Stimulated activated CD8-positive, alpha-beta memory T cell treated with anti-CD3 and anti-CD28 coated beads, Interleukin-2, amount 100 ng/mL, for 48 hours (primary cell): ENCODE results near the gene MBNL2.

ENCODE experiments used
- DNase-seq, 2 donors: peaks; one replicate each; pipeline ENCODE4 v3.0.0-alpha.2; 2020; ENCODE audit warnings: low read depth in 2 of 2

MBNL2 gene

DNA sequence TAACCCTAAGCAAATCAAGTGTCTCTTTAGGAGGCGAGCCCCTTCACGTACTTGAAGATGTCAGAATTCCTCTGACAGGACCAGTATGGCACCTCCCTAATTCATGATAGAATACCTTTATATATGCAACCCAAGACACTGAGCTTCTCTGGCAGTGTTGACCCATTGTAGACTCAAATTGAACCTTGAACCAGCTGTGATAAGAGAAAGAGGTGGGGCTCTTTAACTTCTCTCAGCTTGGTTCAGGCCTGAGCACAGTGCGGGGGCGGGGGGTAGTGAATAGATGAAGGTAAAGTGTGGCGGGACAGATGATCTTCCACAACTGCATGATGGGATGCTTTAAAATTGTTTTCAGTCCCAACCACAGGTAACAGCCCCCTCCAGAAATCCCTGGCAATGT, 12.1 kb downstream of the MBNL2 start:
- no peak for DNase-seq

DNA sequence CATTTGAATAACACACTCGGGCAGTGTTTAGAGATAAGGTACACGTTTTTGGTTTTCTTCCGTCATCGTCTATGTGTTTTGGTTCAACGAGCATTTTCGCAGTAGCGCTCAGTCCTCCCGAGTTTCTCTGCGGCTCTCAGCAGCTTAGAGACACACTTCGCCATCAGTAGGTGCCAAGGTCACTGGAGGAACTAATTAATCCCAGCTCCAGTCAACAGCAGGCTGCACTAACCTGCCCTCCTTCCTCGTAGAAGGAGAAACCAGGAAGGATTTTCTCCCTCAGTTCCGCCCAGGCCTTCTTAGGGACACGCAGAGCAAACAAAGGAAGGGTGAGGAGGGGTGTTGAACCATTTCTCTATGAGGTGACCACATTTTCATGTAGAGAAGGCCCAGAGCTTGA, 12.6 kb downstream of the MBNL2 start:
- DNase-seq: no peak

DNA sequence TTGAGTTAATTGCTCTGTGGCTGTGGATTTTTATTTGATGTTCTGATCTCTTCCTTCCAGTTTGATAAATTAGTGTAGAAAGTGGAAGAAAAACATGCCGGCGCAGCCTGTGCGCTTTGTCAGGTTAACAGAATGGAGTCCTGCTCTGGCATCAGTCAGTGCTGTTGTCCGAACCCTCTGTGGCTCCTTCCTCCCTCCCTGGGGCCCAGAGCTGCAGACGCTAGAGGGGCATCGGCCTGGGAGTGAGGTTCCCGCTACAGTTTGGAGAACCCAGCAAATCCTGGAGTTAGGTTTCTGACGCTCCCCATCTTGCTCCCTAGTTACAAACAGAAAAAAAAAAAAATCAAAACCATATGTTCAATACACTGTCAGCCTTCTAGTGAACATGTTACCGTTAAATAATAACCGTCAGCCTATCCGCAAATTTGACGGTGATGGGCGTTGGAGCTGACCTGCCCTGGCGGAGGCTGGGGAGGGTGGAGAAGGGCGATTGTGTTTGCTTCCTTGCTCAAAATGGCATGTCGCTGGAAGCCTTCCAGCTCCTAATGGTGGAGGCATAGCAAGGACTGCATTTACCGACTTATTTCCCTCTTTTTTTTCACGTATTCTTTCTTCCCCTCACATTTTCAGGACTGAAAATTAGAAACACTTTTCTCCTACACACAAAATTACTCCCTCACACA, 13.6 kb downstream of the MBNL2 start:
- DNase-seq: no peak

DNA sequence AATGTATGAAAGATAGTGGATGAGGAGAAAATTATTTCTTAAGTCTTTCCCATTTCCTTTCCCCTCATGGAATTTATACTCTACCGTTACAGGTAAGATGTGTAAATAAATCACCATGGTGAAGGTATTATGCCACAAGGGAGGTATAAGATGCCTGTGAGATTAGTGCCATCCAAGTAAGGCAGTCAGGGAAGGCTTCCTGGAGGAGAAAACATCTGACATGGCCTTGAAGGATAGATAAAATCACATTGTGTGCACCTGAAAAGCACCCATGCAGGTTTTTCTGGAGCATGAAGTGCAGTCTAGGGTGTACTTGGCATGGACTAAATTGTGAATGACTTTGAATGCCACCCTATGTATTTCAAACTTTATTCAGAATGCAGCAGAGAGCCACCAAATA, 15.3 kb downstream of the MBNL2 start:
- DNase-seq: no peak

DNA sequence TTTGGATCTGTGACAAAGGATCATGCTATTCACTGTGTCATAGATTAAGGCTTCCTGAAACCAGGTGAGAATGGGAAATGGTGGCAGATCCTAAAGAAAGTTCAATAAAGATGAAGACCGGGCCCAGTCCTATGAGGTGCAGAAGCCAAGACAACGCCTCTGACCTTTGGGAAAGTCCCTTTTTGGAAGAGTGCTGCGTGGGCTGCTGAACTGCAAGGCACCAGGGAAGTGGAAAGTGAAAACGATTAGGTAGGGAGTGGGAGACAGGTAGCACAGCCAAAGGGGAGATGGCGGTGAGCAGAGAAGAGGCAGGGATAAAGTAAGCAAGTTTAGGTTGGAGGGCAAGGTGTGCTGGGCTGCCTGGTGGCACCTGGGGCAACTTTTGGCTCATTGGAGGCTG, 16.3 kb downstream of the MBNL2 start:
- DNase-seq: no peak

DNA sequence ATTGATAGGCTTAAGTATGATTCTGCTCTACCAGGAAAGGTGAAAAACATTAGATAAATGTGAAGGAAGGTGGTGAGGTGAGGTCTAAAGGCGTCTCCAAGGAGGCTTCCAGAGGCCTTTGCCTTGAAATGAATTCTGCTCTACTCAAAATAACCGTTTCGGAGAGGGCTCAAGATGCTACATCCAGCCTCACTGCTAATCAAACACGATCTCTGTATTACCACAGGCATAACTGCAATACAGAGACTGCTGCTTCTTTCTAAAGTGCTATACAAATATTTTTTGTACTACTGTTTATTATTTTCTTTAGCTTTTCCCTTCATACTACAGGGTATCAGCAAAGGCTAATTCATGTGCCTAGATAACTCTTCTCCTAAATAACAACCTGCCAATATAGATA, 16.8 kb downstream of the MBNL2 start:
- DNase-seq: no peak

DNA sequence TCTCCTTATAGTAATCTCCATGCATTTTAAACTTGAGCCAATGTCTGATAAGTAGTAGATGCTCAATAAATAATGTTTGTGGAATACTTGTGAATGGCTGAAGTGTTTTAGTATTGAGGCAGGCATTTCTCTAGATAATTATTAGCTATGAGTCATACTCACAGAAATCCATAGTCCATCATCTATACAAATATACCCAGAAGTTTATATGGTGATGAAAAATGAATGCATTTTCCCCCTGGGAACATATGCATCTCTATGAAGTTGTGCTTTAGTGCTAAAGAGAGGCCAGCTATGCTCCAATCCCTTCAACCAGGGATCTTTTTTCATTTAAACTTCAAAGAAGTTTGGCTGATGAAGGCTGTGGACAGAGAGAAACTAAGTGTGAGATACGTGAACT, 17.2 kb downstream of the MBNL2 start:
- DNase-seq: no peak

DNA sequence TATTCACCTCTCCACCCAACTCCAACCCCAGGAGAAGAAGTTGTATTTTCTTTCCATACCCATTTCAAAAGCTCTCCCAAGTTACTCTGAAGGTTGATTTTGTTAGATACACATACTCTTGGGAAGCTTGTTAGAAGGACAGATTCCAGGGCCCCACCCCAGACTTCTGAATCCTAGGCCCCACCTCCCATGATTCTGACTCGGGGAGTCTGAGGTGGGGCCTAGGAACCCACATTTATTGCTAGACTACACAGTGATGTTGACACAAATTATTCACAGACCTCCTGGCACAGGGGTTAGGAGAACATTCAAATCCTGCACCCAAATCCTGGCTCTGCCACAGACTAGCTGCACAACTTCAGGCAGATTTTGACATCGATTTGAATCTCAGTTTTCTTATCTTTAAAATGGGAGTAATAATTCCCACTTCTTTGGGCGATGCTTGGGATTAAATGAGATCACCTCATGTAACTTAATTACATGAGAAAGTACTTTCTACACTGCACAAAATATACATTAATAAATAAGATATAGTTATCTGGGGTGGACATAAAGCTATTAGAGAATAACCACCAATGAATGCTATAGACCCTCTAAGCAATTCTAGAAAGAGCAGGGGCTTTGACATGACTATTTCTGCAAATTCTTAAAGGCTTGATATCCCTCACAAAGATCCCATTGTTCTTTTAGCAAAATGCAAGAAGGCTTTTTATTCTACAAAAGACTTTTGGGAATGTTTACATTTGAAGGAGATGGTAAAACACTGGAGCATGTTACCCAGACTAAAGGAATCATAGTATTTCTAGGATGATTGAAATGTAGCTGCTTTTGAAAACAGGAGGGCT, 18.0 kb downstream of the MBNL2 start:
- no peak for DNase-seq

DNA sequence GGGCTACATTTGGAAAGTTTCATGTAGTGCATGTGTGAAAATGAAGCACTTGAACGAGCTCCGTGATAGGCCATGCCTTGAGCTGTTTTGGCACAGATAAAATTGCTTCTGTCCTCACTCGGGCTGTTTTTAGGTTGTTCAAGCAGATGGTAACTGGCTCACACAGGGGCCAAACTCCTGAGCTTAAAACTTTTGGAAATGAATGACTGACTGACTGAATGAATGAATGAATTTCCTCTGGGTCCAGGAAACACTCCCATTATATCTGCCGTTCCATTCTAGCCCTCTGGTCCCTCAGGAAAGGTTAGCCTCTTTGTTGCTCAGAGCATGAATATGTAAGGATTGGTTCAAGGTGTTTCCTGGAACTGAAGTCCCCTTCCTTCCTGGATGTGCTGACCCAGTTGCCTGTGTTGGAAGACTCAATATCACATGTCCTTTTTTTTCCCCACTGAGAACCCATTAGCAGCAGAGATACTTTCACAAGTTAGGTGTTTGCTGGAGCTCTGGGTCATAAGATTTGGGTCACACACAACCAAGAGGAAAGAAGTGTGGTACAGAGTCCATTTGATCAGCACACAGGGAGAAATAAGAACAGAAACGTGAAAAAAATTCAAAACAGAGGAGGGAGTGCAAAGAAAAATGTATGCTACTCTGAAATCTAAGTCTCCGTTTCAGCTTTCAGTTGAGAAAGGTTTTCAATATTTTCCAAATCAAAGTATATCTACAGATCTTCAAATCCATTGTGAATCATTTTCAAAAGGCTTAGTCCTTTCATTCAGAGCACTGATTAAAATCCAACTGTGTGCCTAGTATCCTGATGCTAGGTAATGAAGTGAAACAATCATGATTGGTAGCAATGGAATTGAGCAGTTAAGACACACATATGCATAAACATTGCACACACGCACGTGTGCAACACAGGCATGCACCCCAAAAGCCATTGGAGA, 18.9 kb downstream of the MBNL2 start:
- no peak for DNase-seq

DNA sequence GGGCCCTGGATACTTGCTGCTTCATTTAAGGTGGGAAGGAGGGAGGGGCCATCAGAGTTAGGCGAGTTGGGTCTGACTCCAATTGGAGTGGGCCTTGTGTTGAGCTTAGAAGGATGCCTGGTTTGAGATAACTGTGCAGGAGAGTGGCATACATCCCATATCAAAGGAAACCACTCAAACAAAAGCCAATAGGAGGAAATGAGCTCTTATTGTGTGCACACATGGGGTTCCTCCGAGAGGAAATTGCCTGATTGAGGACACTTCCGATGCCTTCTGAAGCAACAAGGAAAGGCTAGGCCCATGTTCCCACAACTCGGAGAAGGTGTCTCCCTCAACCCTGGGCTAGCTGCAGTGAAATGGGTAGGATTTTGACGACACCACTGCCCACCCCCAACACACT, 19.6 kb downstream of the MBNL2 start:
- no peak for DNase-seq

DNA sequence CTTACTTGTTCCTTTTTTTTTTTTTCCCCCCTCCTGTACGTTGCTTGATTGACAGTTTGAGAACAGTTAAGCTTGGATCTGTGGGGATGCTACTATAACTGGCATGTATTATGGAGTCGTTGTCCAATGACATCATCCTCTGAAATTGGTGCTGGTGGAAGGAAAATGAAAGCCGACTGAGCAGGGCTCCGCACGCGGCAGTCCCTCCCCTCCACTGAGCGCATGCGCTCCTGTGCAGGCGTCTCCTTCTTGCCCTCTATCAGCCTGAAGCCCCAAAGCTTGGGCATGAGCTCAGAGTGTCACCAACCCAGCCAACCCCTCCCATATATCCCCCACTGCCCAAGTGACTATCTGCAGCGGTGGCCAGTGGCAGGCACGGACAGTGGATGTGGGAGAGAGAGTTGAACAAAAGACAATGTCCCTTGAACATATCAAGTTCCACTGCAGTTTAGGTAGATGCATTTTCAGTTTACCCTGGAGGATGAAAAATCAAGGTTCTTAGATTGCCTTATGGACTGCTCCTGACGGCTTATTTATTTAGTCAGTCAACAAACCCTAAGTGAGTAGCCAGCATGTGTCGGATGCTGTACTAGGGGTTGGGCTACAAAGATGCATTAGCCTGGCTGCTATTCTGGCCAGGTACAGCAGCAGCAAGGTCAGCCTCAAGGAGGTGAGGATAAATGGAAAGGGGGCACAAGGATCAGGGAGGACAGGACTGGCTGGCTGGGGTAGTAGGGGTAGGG, 20.8 kb downstream of the MBNL2 start:
- no peak for DNase-seq

DNA sequence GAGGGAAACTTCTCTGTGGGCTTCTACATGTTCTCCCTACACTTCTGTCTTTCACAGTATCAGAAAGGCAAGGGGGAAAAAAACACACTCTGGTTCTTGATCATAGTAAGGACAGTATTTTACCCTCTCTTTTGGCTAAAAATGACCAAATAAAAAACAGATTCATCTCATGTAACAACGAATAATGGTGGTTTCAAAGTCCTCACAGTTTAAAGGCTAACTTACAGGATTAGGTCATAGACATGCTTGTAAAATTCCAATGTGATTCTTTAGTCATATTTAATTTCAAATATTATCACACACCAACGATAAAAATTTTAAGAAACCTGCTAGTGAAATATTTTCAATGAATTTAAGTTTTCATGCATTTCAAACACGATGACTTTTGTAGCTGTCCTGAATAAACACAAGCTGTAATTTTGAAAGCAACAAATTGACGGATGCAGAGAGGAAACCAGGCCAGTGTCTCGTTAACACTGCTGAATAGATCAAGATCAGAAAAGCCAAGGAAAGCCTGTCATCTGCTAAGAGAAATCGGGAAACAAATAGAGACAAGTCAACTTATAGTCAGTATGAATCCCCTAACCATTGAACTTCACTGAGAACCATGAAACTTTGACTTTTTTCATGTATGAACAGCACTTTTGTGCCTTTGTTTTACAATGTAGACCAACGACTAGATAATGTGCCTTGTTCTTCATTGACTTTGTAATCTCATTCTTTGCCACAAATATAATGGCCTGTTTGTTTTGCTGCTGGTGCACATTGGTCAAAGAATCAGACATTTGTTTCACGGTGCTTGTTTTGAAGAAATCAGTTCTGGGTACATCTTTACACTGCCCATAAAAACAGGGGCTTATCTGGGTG, 22.0 kb downstream of the MBNL2 start:
- no peak for DNase-seq

DNA sequence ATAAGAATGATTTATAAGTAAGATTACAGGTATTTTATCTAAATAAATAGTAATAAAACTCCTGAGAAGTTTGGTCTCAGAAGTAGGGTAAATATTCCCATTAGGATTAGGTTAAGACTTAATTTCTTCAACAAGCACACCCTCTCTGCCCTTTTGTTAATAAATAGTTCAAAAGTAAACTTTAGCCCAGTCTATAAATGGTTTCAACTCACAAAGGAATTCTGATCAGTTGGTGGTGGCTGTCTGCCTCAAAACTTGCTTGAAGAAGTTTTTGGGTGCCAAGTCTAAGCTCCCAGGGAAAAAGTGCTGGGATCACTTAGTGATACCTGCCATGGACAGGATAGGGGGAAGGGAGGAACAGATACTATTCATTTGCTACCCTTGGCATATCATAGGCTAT, 22.9 kb downstream of the MBNL2 start:
- DNase-seq: no peak

DNA sequence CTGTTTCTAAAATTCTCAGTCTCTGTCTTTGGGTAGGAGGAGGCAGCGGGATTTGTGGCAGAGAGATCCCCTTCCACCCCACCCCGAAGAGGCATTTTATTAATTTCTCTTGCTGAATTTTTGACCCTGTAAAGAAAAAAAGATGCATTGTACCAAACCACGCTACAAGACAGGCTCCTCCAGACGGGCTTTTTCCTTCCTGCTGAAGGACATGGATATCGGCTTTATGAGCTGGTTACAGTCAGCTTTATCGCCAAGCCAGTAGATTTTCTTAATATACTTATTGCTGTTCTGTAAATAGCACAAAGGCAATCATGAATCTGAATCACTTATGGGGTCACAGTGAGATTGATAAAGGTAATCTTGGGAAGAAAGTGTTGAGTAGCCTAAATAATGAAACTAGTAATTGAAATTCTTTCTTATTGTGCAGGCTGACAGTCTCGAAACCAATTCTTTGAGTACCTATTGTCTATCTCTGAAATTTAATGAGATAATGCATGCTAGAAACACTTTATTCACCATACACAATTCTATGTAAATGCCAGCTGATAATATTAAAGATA, 24.5 kb downstream of the MBNL2 start:
- no peak for DNase-seq

DNA sequence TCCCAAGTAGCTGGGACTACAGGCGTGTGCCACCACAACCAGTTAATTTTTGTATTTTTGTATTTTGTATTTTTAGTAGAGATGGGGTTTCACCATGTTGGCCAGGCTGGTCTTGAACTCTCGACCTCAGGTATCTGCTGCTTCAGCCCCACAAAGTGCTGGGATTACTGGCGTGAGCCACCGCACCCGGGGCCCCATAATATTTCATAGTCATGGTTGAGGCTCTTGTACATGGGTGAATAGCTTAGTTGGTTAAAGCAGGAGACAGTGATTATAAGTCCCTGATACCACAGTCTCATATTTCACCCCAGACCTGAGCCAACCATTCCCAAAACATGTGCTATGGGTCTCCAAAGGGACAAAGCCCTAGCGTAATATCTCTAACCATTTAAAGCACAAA, 26.1 kb downstream of the MBNL2 start:
- DNase-seq: no peak

DNA sequence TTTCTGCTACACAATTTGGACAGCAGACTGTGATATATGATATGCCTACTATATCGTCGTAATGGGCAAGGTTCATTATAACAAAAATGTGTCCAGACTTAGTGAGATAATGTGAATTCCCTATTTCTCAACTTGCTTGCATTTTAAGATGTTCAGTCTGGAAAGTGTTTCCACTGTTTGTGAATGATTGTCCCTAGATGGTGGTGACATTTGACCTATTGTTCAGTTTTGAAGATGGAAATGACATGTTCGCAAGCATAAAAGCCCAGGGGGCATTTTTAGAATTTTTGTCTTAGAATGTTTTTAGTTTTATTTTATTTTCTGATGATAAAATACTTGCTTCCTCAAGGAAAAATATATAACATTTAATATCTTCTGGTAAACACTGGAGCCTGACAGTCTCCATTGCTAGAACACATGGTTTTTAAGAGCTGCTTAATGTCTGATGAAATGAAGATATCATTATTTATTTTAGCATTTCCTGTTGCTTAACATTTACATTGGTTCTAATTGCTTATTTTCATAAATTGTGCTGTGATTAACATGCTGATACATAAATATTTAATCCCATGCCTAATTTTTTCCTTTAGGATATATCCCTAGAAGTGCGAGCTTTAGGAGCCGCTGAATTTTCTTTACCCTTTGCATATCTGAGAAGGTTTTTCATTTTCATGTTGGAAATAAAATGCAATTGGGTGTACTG, 27.1 kb downstream of the MBNL2 start:
- DNase-seq: no peak

DNA sequence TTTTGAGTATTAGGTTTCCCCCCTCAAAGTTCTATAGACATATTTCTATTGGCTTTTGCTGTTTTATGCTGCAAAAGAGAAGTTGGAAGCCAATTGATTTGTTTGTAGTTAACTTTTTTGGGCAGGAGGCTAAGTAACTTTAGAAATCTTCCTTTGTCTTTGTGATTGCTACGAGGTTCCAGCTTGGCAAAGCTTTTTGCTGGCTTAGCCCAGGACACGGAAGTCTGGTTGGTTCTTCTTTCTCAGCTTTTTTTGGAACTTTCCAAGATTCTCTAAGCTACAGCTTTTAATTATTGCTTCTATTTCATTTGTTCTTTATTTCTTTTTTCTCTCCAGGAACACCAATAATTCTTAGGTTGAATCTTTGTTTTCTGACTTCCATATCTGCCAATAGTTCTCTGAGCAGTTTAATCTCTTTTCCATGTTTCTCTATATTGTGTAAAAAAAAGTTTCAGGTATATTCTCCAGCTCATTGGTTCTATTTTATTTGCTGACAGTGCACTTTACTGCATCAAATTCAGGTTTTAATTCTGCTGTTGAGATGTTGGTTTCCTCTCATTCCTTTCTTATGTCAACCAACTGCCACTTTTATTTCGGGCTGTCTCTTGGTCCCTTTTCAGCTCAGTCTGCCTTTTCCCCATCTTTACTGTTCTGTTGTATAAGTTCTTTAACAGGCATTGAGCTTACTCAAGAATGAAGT, 27.8 kb downstream of the MBNL2 start:
- no peak for DNase-seq

DNA sequence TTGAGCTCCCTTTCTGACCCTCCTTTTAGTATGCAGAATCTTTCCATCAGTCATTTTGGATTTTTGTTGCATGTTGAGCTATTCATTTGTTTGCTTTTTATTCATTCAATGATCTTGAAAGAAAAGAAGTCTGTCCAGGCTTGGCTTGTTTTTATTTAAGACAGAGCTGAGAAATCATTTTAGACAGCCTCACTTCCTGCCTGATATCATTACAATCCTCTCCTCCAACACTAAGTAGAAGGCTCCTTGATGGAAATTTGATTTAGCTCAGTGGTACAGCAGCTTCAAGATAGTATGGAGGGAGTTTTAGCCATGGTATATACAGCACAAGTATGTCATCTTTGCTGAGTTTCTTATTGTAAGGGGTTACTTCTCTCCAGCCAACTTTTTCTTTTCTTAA, 28.4 kb downstream of the MBNL2 start:
- no peak for DNase-seq

DNA sequence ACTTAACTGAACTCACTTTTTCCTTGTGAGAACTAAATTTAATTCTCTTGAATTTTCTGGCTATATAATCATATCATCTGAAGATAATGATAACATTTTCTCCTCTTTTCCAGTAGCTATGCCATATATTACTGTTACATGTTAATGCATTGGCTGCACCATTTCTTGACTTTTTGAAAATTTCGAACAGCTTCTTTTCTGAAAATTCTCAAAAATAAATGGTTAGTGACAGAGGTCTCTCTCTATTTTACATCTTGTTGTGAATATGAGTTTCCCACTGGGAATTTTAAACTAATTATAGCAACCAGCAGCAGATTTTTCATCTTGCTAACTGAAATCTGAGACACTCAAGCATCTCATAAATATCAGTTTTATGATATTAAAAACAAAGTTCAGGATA, 30.6 kb downstream of the MBNL2 start:
- no peak for DNase-seq
